A673 (cell line): Measurements from ENCODE around the gene TMTC4.

Experiments
- EZH2 ChIP-seq: fragments of 200-600 bp; sonication (generic); IDR thresholded peaks from 2 replicates; pipeline ENCODE4 v1.6.1; 2017; ENCODE audit warnings: borderline replicate concordance, low read depth, mild to moderate bottlenecking, mixed read lengths, antibody characterized with exemption, low read length; ENCODE audit not compliant: poor library complexity, severe bottlenecking
- TF ChIP-seq, protein P1 (sequence below): fragments of 300-800, 200-600 bp; sonication (generic); conservative IDR thresholded peaks from 2 replicates; pipeline ENCODE4 v1.5.1; 2017; ENCODE audit warnings: low read depth, mild to moderate bottlenecking, antibody characterized with exemption, low read length, moderate library complexity, mixed read lengths

DNA sequence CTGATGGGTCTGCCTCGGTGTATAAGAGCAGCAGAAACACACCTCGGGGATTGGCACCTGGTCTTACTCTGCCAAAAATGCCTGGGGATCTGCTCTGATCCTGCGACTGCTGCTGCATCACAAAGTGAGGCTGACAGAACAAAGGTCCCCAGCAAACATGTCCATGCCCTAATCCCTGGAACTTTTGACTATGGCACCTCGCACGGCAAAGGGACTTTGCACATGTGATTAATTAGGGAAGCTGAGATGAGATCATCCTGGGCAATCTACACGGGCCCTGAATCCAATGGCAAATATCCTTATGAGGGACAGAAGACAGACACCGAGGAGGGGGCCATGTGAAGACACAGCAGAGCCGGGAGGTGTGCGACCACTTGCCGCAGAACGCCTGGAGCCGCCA is 94.5 kb downstream of the TMTC4 start:
- TF ChIP-seq, protein P1, sequence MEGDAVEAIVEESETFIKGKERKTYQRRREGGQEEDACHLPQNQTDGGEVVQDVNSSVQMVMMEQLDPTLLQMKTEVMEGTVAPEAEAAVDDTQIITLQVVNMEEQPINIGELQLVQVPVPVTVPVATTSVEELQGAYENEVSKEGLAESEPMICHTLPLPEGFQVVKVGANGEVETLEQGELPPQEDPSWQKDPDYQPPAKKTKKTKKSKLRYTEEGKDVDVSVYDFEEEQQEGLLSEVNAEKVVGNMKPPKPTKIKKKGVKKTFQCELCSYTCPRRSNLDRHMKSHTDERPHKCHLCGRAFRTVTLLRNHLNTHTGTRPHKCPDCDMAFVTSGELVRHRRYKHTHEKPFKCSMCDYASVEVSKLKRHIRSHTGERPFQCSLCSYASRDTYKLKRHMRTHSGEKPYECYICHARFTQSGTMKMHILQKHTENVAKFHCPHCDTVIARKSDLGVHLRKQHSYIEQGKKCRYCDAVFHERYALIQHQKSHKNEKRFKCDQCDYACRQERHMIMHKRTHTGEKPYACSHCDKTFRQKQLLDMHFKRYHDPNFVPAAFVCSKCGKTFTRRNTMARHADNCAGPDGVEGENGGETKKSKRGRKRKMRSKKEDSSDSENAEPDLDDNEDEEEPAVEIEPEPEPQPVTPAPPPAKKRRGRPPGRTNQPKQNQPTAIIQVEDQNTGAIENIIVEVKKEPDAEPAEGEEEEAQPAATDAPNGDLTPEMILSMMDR: no peak
- no peak for TF ChIP-seq EZH2
